SK-N-SH (cell line): ENCODE results near the gene JADE3. TPM values are rescaled to one million over a fixed set of nuclear protein-coding genes. Genes with fewer than 3 reads are reported as not detected.
"Not testable (repeated sequence)": the region's sequence is repeated elsewhere in the genome, so short reads cannot be mapped to it uniquely, and the experiment has no call there.

ENCODE experiments used
- CTCF ChIA-PET: fragments of 300-600, 350-600 bp; formaldehyde crosslinking; extraction: SDS; loops from one replicate; lab custom pipeline; 2021; lab: Yijun Ruan, JAX
- POLR2A ChIA-PET: fragments of 350-600 bp; sonication (Branson Sonifier 250); formaldehyde crosslinking; extraction: SDS; loops from one replicate; lab custom pipeline; 2020; ENCODE audit warnings: antibody characterized with exemption, inconsistent platforms; lab: Yijun Ruan, JAX
- DNase-seq: peaks from one replicate; pipeline ENCODE4 v3.0.0; 2012
- H2AFZ ChIP-seq: fragments of 200-600 bp; sonication (generic); 2 replicates; pipeline ENCODE4 v1.8.1; 2016; ENCODE audit warnings: antibody characterized with exemption, mild to moderate bottlenecking, low read depth
- H3F3A ChIP-seq: fragments of 200-600 bp; sonication (generic); replicated peaks from 2 replicates; pipeline ENCODE3; 2016; ENCODE audit warnings: antibody characterized with exemption, mild to moderate bottlenecking; ENCODE audit not compliant: insufficient read depth
- H3K27ac ChIP-seq, 2 experiments: fragments of 200-500 bp in 1 of 2; fragments of 200-600 bp in 1 of 2; sonication (Bioruptor generic) in 1 of 2; sonication (generic), shearing (Covaris generic) in 1 of 2; 2 replicates each; pipeline versions ENCODE4 v1.5.1 to v1.6.1; 2014 to 2016; ENCODE audit warnings: low read depth in 2 of 2, inconsistent platforms in 1 of 2, low read length in 1 of 2, mild to moderate bottlenecking in 1 of 2, mixed read lengths in 1 of 2
- H3K27me3 ChIP-seq: fragments of 200-600 bp; sonication (generic), shearing (Covaris generic); 2 replicates; pipeline ENCODE4 v1.6.1; 2016; ENCODE audit warnings: mixed run types; ENCODE audit not compliant: insufficient read depth
- H3K36me3 ChIP-seq, 2 experiments: fragments of 200-500 bp in 1 of 2; fragments of 200-600 bp in 1 of 2; sonication (Bioruptor generic) in 1 of 2; sonication (generic) in 1 of 2; replicated peaks in 1 of 2; 2 replicates each; pipeline versions ENCODE3 to v1.5.1; 2014 to 2016; ENCODE audit warnings: low read length in 1 of 2, mild to moderate bottlenecking in 1 of 2; ENCODE audit not compliant: insufficient read depth in 2 of 2, control insufficient read depth in 1 of 2
- H3K4me1 ChIP-seq, 2 experiments: fragments of 200-500 bp in 1 of 2; fragments of 200-600 bp in 1 of 2; sonication (Bioruptor generic) in 1 of 2; sonication (generic), shearing (Covaris generic) in 1 of 2; 2 replicates each; pipeline versions ENCODE4 v1.5.1 to v1.6.1; 2014 to 2016; ENCODE audit warnings: low read depth in 1 of 2, low read length in 1 of 2, mixed run types in 1 of 2; ENCODE audit not compliant: insufficient read depth in 2 of 2, control insufficient read depth in 1 of 2
- H3K4me2 ChIP-seq: fragments of 200-600 bp; sonication (generic), shearing (Covaris generic); 2 replicates; pipeline ENCODE4 v1.6.1; 2017; ENCODE audit warnings: mixed run types
- H3K4me3 ChIP-seq, 2 experiments: fragments of 200-500 bp in 1 of 2; fragments of 200-600 bp in 1 of 2; sonication (Bioruptor generic) in 1 of 2; sonication (generic), shearing (Covaris generic) in 1 of 2; 2 replicates each; pipeline versions ENCODE4 v1.5.1 to v1.8.1; 2014 to 2016; ENCODE audit warnings: low read depth in 2 of 2, inconsistent platforms in 1 of 2, low read length in 1 of 2, mild to moderate bottlenecking in 1 of 2, mixed read lengths in 1 of 2, moderate library complexity in 1 of 2
- H3K79me2 ChIP-seq: fragments of 200-600 bp; sonication (generic); 2 replicates; pipeline ENCODE4 v1.8.1; 2017; ENCODE audit warnings: mild to moderate bottlenecking; ENCODE audit not compliant: insufficient read depth
- H3K9ac ChIP-seq: fragments of 200-600 bp; sonication (generic); 2 replicates; pipeline ENCODE4 v1.6.1; 2017; ENCODE audit warnings: mixed run types
- H3K9me2 ChIP-seq: fragments of 200-600 bp; sonication (generic); 2 replicates; pipeline ENCODE4 v1.6.1; 2017; ENCODE audit warnings: mixed run types
- H3K9me3 ChIP-seq: fragments of 200-600 bp; sonication (generic); 2 replicates; pipeline ENCODE4 v1.6.1; 2017; ENCODE audit warnings: mixed run types, mild to moderate bottlenecking, moderate library complexity
- H4K20me1 ChIP-seq: fragments of 200-600 bp; sonication (generic); 2 replicates; pipeline ENCODE4 v1.6.1; 2017; ENCODE audit warnings: mild to moderate bottlenecking, mixed run types; ENCODE audit not compliant: insufficient read depth
- CTCF ChIP-seq: fragments of 200-600 bp; sonication (generic); IDR thresholded peaks from 2 replicates; pipeline ENCODE4 v1.6.1; 2017; ENCODE audit warnings: antibody characterized with exemption, mild to moderate bottlenecking, moderate library complexity
- ELF1 ChIP-seq: IDR thresholded peaks from 2 replicates; pipeline ENCODE4 v1.4.0; 2012
- EP300 ChIP-seq, 2 experiments: IDR thresholded peaks; 2 replicates each; pipeline versions ENCODE4 v1.4.0 to v1.6.1; 2012; ENCODE audit warnings: borderline replicate concordance in 1 of 2, low read depth in 1 of 2, low read length in 1 of 2
- FOXM1 ChIP-seq: IDR thresholded peaks from 2 replicates; pipeline ENCODE4 v1.4.0; 2012; ENCODE audit warnings: low read depth, mild to moderate bottlenecking
- GABPA ChIP-seq: IDR thresholded peaks from 2 replicates; pipeline ENCODE4 v1.4.0; 2012; ENCODE audit warnings: low read depth, mild to moderate bottlenecking
- GATA2 ChIP-seq: sonication (generic); formaldehyde crosslinking; IDR thresholded peaks from 2 replicates; pipeline ENCODE4 v1.5.0; 2020; ENCODE audit warnings: mild to moderate bottlenecking, missing genetic modification reagents
- JUND ChIP-seq: IDR thresholded peaks from 2 replicates; pipeline ENCODE4 v1.4.0; 2012
- MAX ChIP-seq: IDR thresholded peaks from 2 replicates; pipeline ENCODE4 v1.4.0; 2012; ENCODE audit warnings: low read depth
- RCOR1 ChIP-seq: fragments of 150-350 bp; IDR thresholded peaks from 2 replicates; pipeline ENCODE4 v1.6.1; 2017; ENCODE audit warnings: antibody characterized with exemption, low read length
- REST ChIP-seq: IDR thresholded peaks from 2 replicates; pipeline ENCODE4 v1.6.1; 2012; ENCODE audit warnings: mild to moderate bottlenecking, low read depth, low read length, moderate library complexity
- RFX5 ChIP-seq: IDR thresholded peaks from 2 replicates; pipeline ENCODE4 v1.6.1; 2012; ENCODE audit warnings: mild to moderate bottlenecking, improper control_type of control experiment, low read length
- SIN3A ChIP-seq: IDR thresholded peaks from 2 replicates; pipeline ENCODE4 v1.6.1; 2012; ENCODE audit warnings: low read depth, mild to moderate bottlenecking, low read length, moderate library complexity, borderline replicate concordance
- SMC3 ChIP-seq: IDR thresholded peaks from 2 replicates; pipeline ENCODE4 v1.6.1; 2012; ENCODE audit warnings: low read depth, low read length, improper control_type of control experiment
- TAF1 ChIP-seq: IDR thresholded peaks from 2 replicates; pipeline ENCODE4 v1.6.1; 2012; ENCODE audit warnings: low read depth, mild to moderate bottlenecking, low read length, moderate library complexity, borderline replicate concordance
- TEAD4 ChIP-seq: IDR thresholded peaks from 2 replicates; pipeline ENCODE4 v1.4.0; 2012; ENCODE audit warnings: mild to moderate bottlenecking, borderline replicate concordance; ENCODE audit not compliant: insufficient read depth
- YY1 ChIP-seq: IDR thresholded peaks from 2 replicates; pipeline ENCODE4 v1.4.0; 2012; ENCODE audit warnings: low read depth, mild to moderate bottlenecking
- WGBS: methylation state at CpG from one replicate; pipeline ENCODE4 v1.1.6; 2017; ENCODE audit warnings: low lambda C conversion rate; 5-methylcytosine and 5-hydroxymethylcytosine counted together
- polyA plus RNA-seq, 3 experiments: library from polyadenylated mRNA; depleted of rRNA; stranded (reverse); fragments of >200 nt; gene quantifications; 2 replicates each; pipeline ENCODE4 v1.2.3, GENCODE V29; 2012

Gene JADE3
- polyA plus RNA-seq, 1 of the 3 experiments (the other 2 are of a cell fraction): 3.0 TPM

- no peak for TF ChIP-seq SIN3A
- TF ChIP-seq GATA2 (CRISPR knock-in tag): no peak
- no peak for TF ChIP-seq RFX5
- no peak for TF ChIP-seq JUND
- TF ChIP-seq YY1: no peak
- no peak for TF ChIP-seq ELF1
- TF ChIP-seq REST: no peak
- no peak for TF ChIP-seq TAF1
- no peak for TF ChIP-seq CTCF
- TF ChIP-seq GABPA: no peak
- TF ChIP-seq SMC3: no peak
- TF ChIP-seq EP300 (IDR thresholded peaks at IDR 0.05; ENCODE audit: borderline replicate concordance in 1 of 2, low read depth in 1 of 2, low read length in 1 of 2): no peak
- Histone ChIP-seq H3K36me3 (no peaks in the 10 kb centered on the region), H3K4me2 (no peak overlapping the region), H3K4me3 (no peak overlapping the region), H3K9ac (no peak overlapping the region), H2AFZ (no peak overlapping the region), H3F3A (peaks cover 3% of the 10 kb centered on the region), H3K4me1 (peaks cover 4 to 7% of the 10 kb centered on the region in 2 experiments; a peak in 3 of 4 replicates), H3K79me2 (peaks cover 41% of the 10 kb centered on the region), H4K20me1 (0 out of 2 replicates have a peak, but pooled peaks cover 8% of the 10 kb centered on the region), H3K27me3 (no peaks in the 10 kb centered on the region), H3K9me3 (no peaks in the 10 kb centered on the region), H3K27ac (no peak overlapping the region), H3K9me2 (no peaks in the 10 kb centered on the region)
- DNase-seq: no peak
- ChIA-PET CTCF (no interaction called here), POLR2A (no interaction called here)
- WGBS: 6% methylated on average over 2 of the region's 2 CpGs
Observed at GRCh38 chrX:46953597-46953996, 41.4 kb downstream of the JADE3 start.

GRCh38 chrX:46954716-46955115, 42.5 kb downstream of the JADE3 start:
- no peak overlapping the region for H3K4me3 ChIP-seq
- TF ChIP-seq MAX: no peak
- no peak for TF ChIP-seq TEAD4
- TF ChIP-seq FOXM1: no peak
- no peak for TF ChIP-seq ELF1
- no peak for TF ChIP-seq RCOR1
- no peak overlapping the region for H3K9ac ChIP-seq
- H4K20me1 ChIP-seq: no peaks in the 10 kb centered on the region
- peaks cover 4 to 7% of the 10 kb centered on the region in 2 experiments; a peak in 3 of 4 replicates for H3K4me1 ChIP-seq
- ChIA-PET CTCF (no interaction called here), POLR2A (no interaction called here)
- no peak overlapping the region for H3K27ac ChIP-seq
- no peak for DNase-seq
- WGBS: 43% methylated on average over 2 of the region's 2 CpGs
- H3K79me2 ChIP-seq: peaks cover 39% of the 10 kb centered on the region
- H2AFZ ChIP-seq: no peak overlapping the region
- no peaks in the 10 kb centered on the region for H3K27me3 ChIP-seq
- no peak overlapping the region for H3K4me2 ChIP-seq
- no peaks in the 10 kb centered on the region for H3K9me2 ChIP-seq
- H3K36me3 ChIP-seq: no peaks in the 10 kb centered on the region
- H3K9me3 ChIP-seq: no peaks in the 10 kb centered on the region
- peaks cover 2% of the 10 kb centered on the region for H3F3A ChIP-seq

- peaks cover 41% of the 10 kb centered on the region for H3K79me2 ChIP-seq
- CTCF ChIA-PET: not testable (repeated sequence)
Observed at GRCh38 chrX:46956589-46956988, 44.4 kb downstream of the JADE3 start.

More at GRCh38 chrX:46956589-46956988, 44.4 kb downstream of the JADE3 start:
- H3K27ac ChIP-seq, POLR2A ChIA-PET, DNase-seq, H3K9ac ChIP-seq, H3K36me3 ChIP-seq, H3K9me2 ChIP-seq, H3K4me1 ChIP-seq, H4K20me1 ChIP-seq, H3K27me3 ChIP-seq, H3K4me2 ChIP-seq, H3F3A ChIP-seq, H3K9me3 ChIP-seq, H3K4me3 ChIP-seq, H2AFZ ChIP-seq: not testable (repeated sequence)
- WGBS: 47% methylated on average over 4 of the region's 4 CpGs
